ENCODE results near the gene DEFB132. TPM values are rescaled to one million over a fixed set of nuclear protein-coding genes. Genes with fewer than 3 reads are reported as not detected.
A peak's percentile ranks its signal among the peaks of the same experiment; 100 is the strongest.

Gene DEFB132
- total RNA-seq, 2 experiments from 2014 or later: not detected

DNA sequence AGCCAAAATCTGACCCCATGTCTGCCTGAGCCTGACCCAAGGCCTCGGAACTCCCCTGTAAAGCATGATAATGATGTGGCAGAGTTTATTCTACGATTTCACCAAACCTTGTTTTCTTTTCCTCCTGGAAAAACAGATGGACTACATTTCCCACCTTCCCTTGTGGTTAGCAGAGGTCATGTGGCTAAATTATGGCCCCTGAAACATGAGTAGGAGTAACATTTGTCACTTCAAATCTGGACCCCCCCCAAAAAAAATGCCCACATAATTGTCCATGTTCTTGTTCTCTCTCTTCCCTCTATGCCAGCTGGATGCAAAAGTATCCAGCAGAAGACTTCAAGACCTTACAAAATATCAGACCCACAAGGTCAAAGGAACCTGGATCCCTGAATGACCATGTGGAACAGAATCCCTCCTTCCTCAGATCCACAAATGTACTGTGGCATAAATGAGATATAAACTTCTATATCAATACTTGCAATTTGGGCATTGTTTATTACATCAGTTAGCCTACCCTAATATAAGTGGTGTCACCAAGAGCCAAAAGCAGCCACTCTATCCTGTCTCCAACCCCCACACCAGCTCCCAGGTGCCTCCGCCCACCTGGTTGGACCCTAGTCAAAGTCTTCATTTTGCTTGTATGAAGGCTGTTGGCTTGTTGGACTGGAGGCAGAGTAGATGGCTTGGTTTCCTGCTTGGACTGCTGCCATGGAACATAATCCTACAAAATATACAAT is 31.6 kb downstream of the DEFB132 start:
- Mint-ChIP-seq H3K36me3 (ENCODE audit: low read depth) (no peaks in the 10 kb centered on the region), H3K27ac (no peak overlapping the region), H3K27me3 (no peaks in the 10 kb centered on the region), H3K4me1 (ENCODE audit: low read depth) (peaks cover 11% of the 10 kb centered on the region), H3K9me3 (no peaks in the 10 kb centered on the region), H3K4me3 (no peak overlapping the region)
- intact Hi-C loops (cut with micrococcal nuclease): no loop called here
- no peak for TF ChIP-seq CTCF (IDR thresholded peaks at IDR 0.05)
- ChIA-PET POLR2A (interaction anchor here (0.9 to 1.1 kb wide), 2 partner anchors 8 to 42 kb away, joined by 4 to 5 read pairs; partner anchors contain the start of gene ZCCHC3), CTCF (interaction anchor here (1.4 kb wide), 1 partner anchor 42 kb away, joined by 8 read pairs; no protein-coding TSS in a partner anchor)
- ATAC-seq (no peak), DNase-seq (no peak)

- no peak for TF ChIP-seq CTCF (IDR thresholded peaks at IDR 0.05)
- DNase-seq (no peak), ATAC-seq (peak; percentile 1)
- intact Hi-C loops (cut with micrococcal nuclease): no loop called here
- POLR2A ChIA-PET: interaction anchor here (0.9 kb wide), 1 partner anchor 42 kb away, joined by 4 read pairs; no protein-coding TSS in a partner anchor
- Mint-ChIP-seq H3K27me3 (no peaks in the 10 kb centered on the region), H3K36me3 (ENCODE audit: low read depth) (no peaks in the 10 kb centered on the region), H3K9me3 (no peaks in the 10 kb centered on the region), H3K4me1 (ENCODE audit: low read depth) (peaks cover 11% of the 10 kb centered on the region), H3K4me3 (no peak overlapping the region), H3K27ac (no peak overlapping the region)
- CTCF ChIA-PET: interaction anchor here (1.4 kb wide), 1 partner anchor 41 kb away, joined by 8 read pairs; no protein-coding TSS in a partner anchor
Observed at GRCh38 chr20:289693-290083, 32.2 kb downstream of the DEFB132 start.

DNA sequence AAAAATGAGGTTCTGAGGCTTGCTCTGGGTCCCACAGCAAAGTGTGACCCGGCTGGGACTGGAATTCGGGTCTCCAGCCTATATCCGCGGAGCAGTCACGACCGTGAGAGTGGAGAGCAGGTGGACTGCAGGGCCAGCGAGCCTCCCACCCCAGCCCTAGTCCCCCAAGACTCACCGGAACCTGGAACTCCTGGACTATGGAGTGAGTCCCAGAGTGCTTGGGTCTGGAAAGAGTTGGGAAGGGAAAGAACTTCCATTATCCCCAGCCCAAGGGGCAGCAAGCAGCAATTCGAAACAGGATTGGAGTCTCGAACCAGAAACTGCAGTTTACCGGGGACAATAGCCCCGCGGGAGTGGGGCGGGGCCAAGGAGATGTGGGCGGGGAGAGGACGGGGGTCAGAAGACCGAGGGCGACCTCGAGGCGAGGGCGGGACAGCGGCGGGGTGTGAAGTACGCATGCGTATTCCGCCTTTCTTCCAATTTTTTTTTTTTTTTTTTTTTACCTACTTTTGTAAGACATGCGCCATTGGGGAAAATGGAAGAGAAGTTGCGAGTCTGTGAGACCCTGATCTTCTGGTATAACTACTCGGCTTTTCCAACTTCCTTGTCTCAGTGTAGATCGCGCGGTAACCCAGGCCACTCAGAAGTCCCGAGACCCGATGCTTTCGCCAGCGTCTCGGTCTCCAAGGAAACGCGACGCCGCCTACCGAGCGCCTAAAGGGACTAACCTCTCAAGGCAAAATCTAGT is 32.7 kb downstream of the DEFB132 start, which contains the start of gene C20orf96:
C20orf96 (minus strand) TSS at position 667 of the 748 bp plus-strand sequence; CDS start at position 527, 140 bp downstream.
- H3K27me3 Mint-ChIP-seq: no peaks in the 10 kb centered on the region
- intact Hi-C loops (cut with micrococcal nuclease): no loop called here

GRCh38 chr20:294602-295001 is 37.1 kb downstream of the DEFB132 start:
- Mint-ChIP-seq H3K4me3 (no peak overlapping the region), H3K27ac (no peak overlapping the region), H3K27me3 (no peaks in the 10 kb centered on the region), H3K36me3 (ENCODE audit: low read depth) (peaks cover 18% of the 10 kb centered on the region), H3K9me3 (no peaks in the 10 kb centered on the region), H3K4me1 (ENCODE audit: low read depth) (peaks cover 19% of the 10 kb centered on the region)
- TF ChIP-seq CTCF (IDR thresholded peaks at IDR 0.05): no peak
- ChIA-PET POLR2A (interaction anchor here (1.0 kb wide), 1 partner anchor 29 kb away, joined by 6 read pairs; no protein-coding TSS in a partner anchor), CTCF (interaction anchor here (1.2 to 1.3 kb wide), 2 partner anchors 28 to 40 kb away, joined by 3 to 4 read pairs; no protein-coding TSS in a partner anchor)
- ATAC-seq (no peak), DNase-seq (no peak)
- intact Hi-C loops (cut with micrococcal nuclease): loop anchor here (5.0 kb wide), 1 partner anchor 38 kb away; no protein-coding TSS in a partner anchor

More for the DNA sequence above, 32.7 kb downstream of the DEFB132 start, which contains the start of gene C20orf96:
- Mint-ChIP-seq H3K36me3 (ENCODE audit: low read depth) (no peaks in the 10 kb centered on the region), H3K9me3 (no peaks in the 10 kb centered on the region), H3K27ac (no peak within 1 kb of the TSS), H3K4me3 (no peak within 1 kb of the TSS), H3K4me1 (ENCODE audit: low read depth) (peaks cover 11% of the 10 kb centered on the region)
- CTCF ChIA-PET: interaction anchor here (1.4 kb wide), 1 partner anchor 41 kb away, joined by 8 read pairs; no protein-coding TSS in a partner anchor
- peak; percentile 96 for ATAC-seq
- POLR2A ChIA-PET: no interaction called here
- DNase-seq: peak; percentile 94
- no peak for TF ChIP-seq CTCF (IDR thresholded peaks at IDR 0.05)

Measured in activated CD8-positive, alpha-beta T cell treated with anti-CD3 and anti-CD28 coated beads for 36 hours (primary cell).